HepG2 (cell line): ENCODE data around the gene COQ3. TPM values are rescaled to one million over a fixed set of nuclear protein-coding genes. Genes with fewer than 3 reads are reported as not detected.
A peak's percentile ranks its signal among the peaks of the same experiment; 100 is the strongest.

ENCODE experiments used
- PHF8 ChIP-seq: sonication (generic); formaldehyde crosslinking; IDR thresholded peaks from 2 replicates; pipeline ENCODE4 v1.5.0; 2020; ENCODE audit warnings: missing genetic modification reagents
- RFX5 ChIP-seq: IDR thresholded peaks from 2 replicates; pipeline ENCODE4 v1.6.1; 2011; ENCODE audit warnings: low read depth, low read length, improper control_type of control experiment
- TFAP4 ChIP-seq: sonication (generic); IDR thresholded peaks from 2 replicates; pipeline ENCODE4 v1.6.1; 2016; ENCODE audit warnings: low read depth, borderline replicate concordance
- ZBTB40 ChIP-seq, 2 experiments: fragments of 450-650 bp in 1 of 2; sonication (generic) in 1 of 2; formaldehyde crosslinking in 1 of 2; IDR thresholded peaks; 2 replicates each; pipeline versions ENCODE4 v1.6.1 to v1.8.0; 2016 to 2022; ENCODE audit warnings: antibody characterized with exemption in 1 of 2, mild to moderate bottlenecking in 1 of 2, missing genetic modification reagents in 1 of 2
- ZNF292 ChIP-seq: sonication (generic); formaldehyde crosslinking; IDR thresholded peaks from 2 replicates; pipeline ENCODE4 v1.8.1; 2022; ENCODE audit warnings: mild to moderate bottlenecking, low read depth, missing genetic modification reagents, borderline replicate concordance
- polyA plus RNA-seq, 8 experiments: library from polyadenylated mRNA; depleted of rRNA in 3 of 8; stranded (reverse) in 7 of 8; unstranded in 1 of 8; fragments of >200 nt; fragmentation: Illumina TruSeq in 4 of 8; extraction: Trizol in 4 of 8; gene quantifications; 2 replicates each; pipeline versions ENCODE4 v1.2.1 to v1.2.3, GENCODE V29; 2011 to 2016; ENCODE audit warnings: low read depth in 4 of 8, missing spikeins in 1 of 8, mixed read lengths in 1 of 8; ENCODE audit not compliant: insufficient read depth in 1 of 8
- total RNA-seq, 5 experiments: library from RNA; depleted of rRNA; stranded (reverse); fragments of >200 nt; fragmentation: Illumina TruSeq; extraction: Trizol; gene quantifications; 2 replicates each; pipeline ENCODE4 v1.2.3, GENCODE V29; 2016; ENCODE audit warnings: low read depth in 1 of 5
- TF ChIP-seq, protein P1 (sequence below): sonication (generic); formaldehyde crosslinking; IDR thresholded peaks from 2 replicates; pipeline ENCODE4 v1.4.0; 2020; ENCODE audit warnings: mild to moderate bottlenecking, missing genetic modification reagents
- TF ChIP-seq, protein P2 (sequence below): sonication (generic); formaldehyde crosslinking; IDR thresholded peaks from 2 replicates; pipeline ENCODE4 v1.4.0; 2020; ENCODE audit warnings: missing genetic modification reagents
- TF ChIP-seq, protein P3 (sequence below): sonication (generic); formaldehyde crosslinking; IDR thresholded peaks from 2 replicates; pipeline ENCODE4 v1.4.0; 2020; ENCODE audit warnings: missing genetic modification reagents, borderline replicate concordance
- TF ChIP-seq, protein P4 (sequence below): sonication (generic); formaldehyde crosslinking; IDR thresholded peaks from 2 replicates; pipeline ENCODE4 v1.4.0; 2020; ENCODE audit warnings: missing genetic modification reagents, mild to moderate bottlenecking, borderline replicate concordance

Gene COQ3
- total and polyA plus RNA-seq, 2 of the 13 experiments (the other 11 are each of a cell fraction or from before 2014, with no cell fraction given): 5.3 to 20.5 TPM

- TF ChIP-seq ZBTB40 (IDR thresholded peaks at IDR 0.05) (no peak), ZBTB40 (CRISPR knock-in tag; IDR thresholded peaks at IDR 0.05) (no peak), PHF8 (CRISPR knock-in tag) (no peak; the same call in none of the 2 replicates), ZNF292 (CRISPR knock-in tag) (no peak), RFX5 (no peak), TFAP4 (peak; percentile 59; the same call in 1 of the 2 replicates)
- TF ChIP-seq, protein P1, sequence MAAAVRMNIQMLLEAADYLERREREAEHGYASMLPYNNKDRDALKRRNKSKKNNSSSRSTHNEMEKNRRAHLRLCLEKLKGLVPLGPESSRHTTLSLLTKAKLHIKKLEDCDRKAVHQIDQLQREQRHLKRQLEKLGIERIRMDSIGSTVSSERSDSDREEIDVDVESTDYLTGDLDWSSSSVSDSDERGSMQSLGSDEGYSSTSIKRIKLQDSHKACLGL (CRISPR knock-in tag): no peak
- TF ChIP-seq, protein P2, sequence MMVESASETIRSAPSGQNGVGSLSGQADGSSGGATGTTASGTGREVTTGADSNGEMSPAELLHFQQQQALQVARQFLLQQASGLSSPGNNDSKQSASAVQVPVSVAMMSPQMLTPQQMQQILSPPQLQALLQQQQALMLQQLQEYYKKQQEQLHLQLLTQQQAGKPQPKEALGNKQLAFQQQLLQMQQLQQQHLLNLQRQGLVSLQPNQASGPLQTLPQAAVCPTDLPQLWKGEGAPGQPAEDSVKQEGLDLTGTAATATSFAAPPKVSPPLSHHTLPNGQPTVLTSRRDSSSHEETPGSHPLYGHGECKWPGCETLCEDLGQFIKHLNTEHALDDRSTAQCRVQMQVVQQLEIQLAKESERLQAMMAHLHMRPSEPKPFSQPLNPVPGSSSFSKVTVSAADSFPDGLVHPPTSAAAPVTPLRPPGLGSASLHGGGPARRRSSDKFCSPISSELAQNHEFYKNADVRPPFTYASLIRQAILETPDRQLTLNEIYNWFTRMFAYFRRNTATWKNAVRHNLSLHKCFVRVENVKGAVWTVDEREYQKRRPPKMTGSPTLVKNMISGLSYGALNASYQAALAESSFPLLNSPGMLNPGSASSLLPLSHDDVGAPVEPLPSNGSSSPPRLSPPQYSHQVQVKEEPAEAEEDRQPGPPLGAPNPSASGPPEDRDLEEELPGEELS (CRISPR knock-in tag): 0 out of 2 replicates have a peak, but pooled peaks have one; percentile 1
- TF ChIP-seq, protein P3, sequence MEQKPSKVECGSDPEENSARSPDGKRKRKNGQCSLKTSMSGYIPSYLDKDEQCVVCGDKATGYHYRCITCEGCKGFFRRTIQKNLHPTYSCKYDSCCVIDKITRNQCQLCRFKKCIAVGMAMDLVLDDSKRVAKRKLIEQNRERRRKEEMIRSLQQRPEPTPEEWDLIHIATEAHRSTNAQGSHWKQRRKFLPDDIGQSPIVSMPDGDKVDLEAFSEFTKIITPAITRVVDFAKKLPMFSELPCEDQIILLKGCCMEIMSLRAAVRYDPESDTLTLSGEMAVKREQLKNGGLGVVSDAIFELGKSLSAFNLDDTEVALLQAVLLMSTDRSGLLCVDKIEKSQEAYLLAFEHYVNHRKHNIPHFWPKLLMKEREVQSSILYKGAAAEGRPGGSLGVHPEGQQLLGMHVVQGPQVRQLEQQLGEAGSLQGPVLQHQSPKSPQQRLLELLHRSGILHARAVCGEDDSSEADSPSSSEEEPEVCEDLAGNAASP (CRISPR knock-in tag): peak; percentile 100
- TF ChIP-seq, protein P4, sequence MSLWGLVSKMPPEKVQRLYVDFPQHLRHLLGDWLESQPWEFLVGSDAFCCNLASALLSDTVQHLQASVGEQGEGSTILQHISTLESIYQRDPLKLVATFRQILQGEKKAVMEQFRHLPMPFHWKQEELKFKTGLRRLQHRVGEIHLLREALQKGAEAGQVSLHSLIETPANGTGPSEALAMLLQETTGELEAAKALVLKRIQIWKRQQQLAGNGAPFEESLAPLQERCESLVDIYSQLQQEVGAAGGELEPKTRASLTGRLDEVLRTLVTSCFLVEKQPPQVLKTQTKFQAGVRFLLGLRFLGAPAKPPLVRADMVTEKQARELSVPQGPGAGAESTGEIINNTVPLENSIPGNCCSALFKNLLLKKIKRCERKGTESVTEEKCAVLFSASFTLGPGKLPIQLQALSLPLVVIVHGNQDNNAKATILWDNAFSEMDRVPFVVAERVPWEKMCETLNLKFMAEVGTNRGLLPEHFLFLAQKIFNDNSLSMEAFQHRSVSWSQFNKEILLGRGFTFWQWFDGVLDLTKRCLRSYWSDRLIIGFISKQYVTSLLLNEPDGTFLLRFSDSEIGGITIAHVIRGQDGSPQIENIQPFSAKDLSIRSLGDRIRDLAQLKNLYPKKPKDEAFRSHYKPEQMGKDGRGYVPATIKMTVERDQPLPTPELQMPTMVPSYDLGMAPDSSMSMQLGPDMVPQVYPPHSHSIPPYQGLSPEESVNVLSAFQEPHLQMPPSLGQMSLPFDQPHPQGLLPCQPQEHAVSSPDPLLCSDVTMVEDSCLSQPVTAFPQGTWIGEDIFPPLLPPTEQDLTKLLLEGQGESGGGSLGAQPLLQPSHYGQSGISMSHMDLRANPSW (CRISPR knock-in tag): peak; percentile 43; the same call in 1 of the 2 replicates
These were observed 31.9 kb upstream of the COQ3 start (continued) for GRCh38 chr6:99425647-99426450.
